Psoas muscle (tissue), 8 donors: ENCODE results near the gene PTPRM. TPM values are rescaled to one million over a fixed set of nuclear protein-coding genes. Genes with fewer than 3 reads are reported as not detected.

Experiments
- ATAC-seq, 4 donors: fragments of 200-7000 bp; cut with Tn5 transposase; one replicate each; pipeline ENCODE4 v1.9.1; 2020; ENCODE audit warnings: moderate library complexity in 3 of 4, mild to moderate bottlenecking in 2 of 4
- DNase-seq, 2 donors: peaks; one replicate each; pipeline ENCODE4 v3.0.0-alpha.2; 2020
- H3K27ac ChIP-seq: fragments of 200-600 bp; one replicate; pipeline ENCODE4 v1.8.0; 2022
- H3K27me3 ChIP-seq, 3 donors: fragments of 200-600 bp in 1 of 3; one replicate each; pipeline versions ENCODE4 v1.6.1 to v1.8.0; 2013 to 2022; ENCODE audit warnings: low read length in 2 of 3, mild to moderate bottlenecking in 2 of 3, moderate library complexity in 1 of 3; ENCODE audit not compliant: insufficient read depth in 3 of 3
- H3K36me3 ChIP-seq, 2 donors: fragments of 200-600 bp in 1 of 2; one replicate each; pipeline versions ENCODE4 v1.6.1 to v1.8.0; 2013 to 2022; ENCODE audit warnings: low read depth in 1 of 2, mild to moderate bottlenecking in 1 of 2, moderate library complexity in 1 of 2; ENCODE audit not compliant: insufficient read depth in 1 of 2
- H3K4me1 ChIP-seq: fragments of 200-600 bp; one replicate; pipeline ENCODE4 v1.8.0; 2022
- H3K4me3 ChIP-seq: fragments of 200-600 bp; one replicate; pipeline ENCODE4 v1.8.0; 2022; ENCODE audit warnings: mild to moderate bottlenecking
- H3K9me3 ChIP-seq: fragments of 200-600 bp; one replicate; pipeline ENCODE4 v1.8.0; 2022
- WGBS, 3 donors: extraction: QIAGEN DNeasy Blood & Tissue Kit; methylation state at CpG; one replicate each; pipeline versions ENCODE4 v1.1.6 to v1.1.7; 2013; 5-methylcytosine and 5-hydroxymethylcytosine counted together
- intact Hi-C, 2 donors: fragments of 100-400 bp; cut with DNase I; formaldehyde crosslinking; loops; one replicate each; pipeline versions ENCODE4 v1.11.0 to v1.14.2; 2022
- polyA plus RNA-seq, 3 donors: library from polyadenylated mRNA; stranded (reverse); fragments of 200-250 nt; gene quantifications; one replicate each; pipeline ENCODE4 v1.2.3, GENCODE V29; 2013
- total RNA-seq, 4 donors: library from RNA; stranded (reverse); fragmentation: NEBNext Ultra II Directional in 2 of 4; extraction: Animal tissue kit (Norgen Biotek cat#: 25700) in 2 of 4; gene quantifications; one replicate each; pipeline versions ENCODE4 v1.2.1 to v1.2.4, GENCODE V29; 2021 to 2023
- TF ChIP-seq, protein P1 (sequence below): fragments of 200-600 bp; IDR thresholded peaks from one replicate; pipeline ENCODE4 v1.8.0; 2022; ENCODE audit warnings: antibody characterized with exemption
- donor health status: healthy with polysubstance abuse.
- donor health status: DM: no; HTN: no; CAD: no; lungs with moderate emphysema.
- donor health status: Bipolar disorder and iron deficiency.
- donor health status: healthy.
- donor health status: DM: yes; HTN: yes; CAD: no.
- donor health status: DM: no; HTN: no; CAD: no.
- donor health status: DM: no; HTN: no; CAD: no.
- donor health status: DM: yes; HTN: yes; CAD: no.

PTPRM gene
- total and polyA plus RNA-seq, 7 donors = 27.4 to 78.9 (median 39.0) TPM

DNA sequence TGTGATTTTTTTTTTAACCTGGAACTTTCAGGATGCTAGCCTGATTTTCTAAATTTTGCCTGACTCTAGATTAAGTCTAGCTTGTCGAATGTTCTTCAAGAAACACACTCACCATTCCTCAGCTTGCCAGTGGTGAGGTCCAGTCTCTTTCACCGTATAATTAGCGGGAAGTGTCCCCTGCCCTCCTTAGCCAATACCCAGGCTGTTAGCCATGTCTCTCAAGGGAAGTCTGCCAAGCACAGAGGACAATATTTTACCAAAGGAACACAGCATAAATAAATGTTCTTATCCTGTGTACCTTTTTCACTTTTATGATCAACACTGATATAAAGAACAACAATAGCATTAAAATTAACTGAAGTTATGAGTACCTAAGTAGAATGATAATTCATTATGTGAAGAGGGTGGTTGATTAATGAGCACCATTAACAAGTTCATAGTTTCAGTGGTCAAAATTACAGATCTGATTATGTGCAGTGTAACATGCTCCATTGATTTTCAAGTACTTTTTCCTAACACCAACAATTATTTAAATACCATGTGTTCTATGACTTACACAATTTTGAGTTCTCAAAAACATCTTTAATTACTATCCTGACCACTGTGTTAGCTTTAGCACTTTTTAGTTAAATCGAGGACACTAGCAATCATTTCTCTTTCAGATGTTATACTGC is 596.3 kb downstream of the PTPRM start:
- no peaks in the 10 kb centered on the region for H3K9me3 ChIP-seq

DNA sequence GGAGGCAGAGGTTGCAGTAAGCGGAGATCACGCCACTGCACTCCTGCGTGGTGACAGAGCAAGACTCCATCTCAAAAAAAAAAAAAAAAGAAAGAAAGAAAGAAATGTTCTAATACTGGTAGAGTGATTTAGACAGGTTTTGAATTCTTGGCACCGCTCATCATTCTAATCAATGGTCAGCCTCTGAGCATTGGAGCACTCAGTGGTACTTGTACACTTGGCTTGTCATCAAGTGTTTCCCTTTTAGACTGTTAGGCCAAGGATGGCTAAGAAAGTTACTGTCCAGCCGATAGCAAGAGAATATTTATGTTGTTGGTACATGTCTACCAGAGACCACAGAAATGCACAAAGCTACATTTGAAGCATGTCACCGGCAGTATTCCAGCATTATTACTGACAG is 598.0 kb downstream of the PTPRM start:
- TF ChIP-seq, protein P1, sequence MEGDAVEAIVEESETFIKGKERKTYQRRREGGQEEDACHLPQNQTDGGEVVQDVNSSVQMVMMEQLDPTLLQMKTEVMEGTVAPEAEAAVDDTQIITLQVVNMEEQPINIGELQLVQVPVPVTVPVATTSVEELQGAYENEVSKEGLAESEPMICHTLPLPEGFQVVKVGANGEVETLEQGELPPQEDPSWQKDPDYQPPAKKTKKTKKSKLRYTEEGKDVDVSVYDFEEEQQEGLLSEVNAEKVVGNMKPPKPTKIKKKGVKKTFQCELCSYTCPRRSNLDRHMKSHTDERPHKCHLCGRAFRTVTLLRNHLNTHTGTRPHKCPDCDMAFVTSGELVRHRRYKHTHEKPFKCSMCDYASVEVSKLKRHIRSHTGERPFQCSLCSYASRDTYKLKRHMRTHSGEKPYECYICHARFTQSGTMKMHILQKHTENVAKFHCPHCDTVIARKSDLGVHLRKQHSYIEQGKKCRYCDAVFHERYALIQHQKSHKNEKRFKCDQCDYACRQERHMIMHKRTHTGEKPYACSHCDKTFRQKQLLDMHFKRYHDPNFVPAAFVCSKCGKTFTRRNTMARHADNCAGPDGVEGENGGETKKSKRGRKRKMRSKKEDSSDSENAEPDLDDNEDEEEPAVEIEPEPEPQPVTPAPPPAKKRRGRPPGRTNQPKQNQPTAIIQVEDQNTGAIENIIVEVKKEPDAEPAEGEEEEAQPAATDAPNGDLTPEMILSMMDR = no peak
- DNase-seq (no peak), ATAC-seq (no peak)
- Histone ChIP-seq H3K4me3 (no peak overlapping the region), H3K27me3 (no peaks in the 10 kb centered on the region), H3K36me3 (no peaks in the 10 kb centered on the region), H3K27ac (no peak overlapping the region), H3K4me1 (no peaks in the 10 kb centered on the region), H3K9me3 (no peaks in the 10 kb centered on the region)
- intact Hi-C loops = no loop called here
- 75 to 88% (median 82%) methylated on average over 6 of the region's 6 CpGs for WGBS, 3 donors

More for the DNA sequence above, 596.3 kb downstream of the PTPRM start:
- DNase-seq (no peak), ATAC-seq (peak in 2 of 4 donors; percentile 45 to 55)
- no peak overlapping the region for H3K27ac ChIP-seq
- WGBS, 3 donors = 50 to 70% (median 65%) methylated on average over 4 of the region's 4 CpGs
- no peaks in the 10 kb centered on the region for H3K27me3 ChIP-seq
- H3K4me1 ChIP-seq = no peaks in the 10 kb centered on the region
- intact Hi-C loops = no loop called here
- H3K4me3 ChIP-seq = no peak overlapping the region
- H3K36me3 ChIP-seq = no peaks in the 10 kb centered on the region
- TF ChIP-seq, protein P1 = no peak

DNA sequence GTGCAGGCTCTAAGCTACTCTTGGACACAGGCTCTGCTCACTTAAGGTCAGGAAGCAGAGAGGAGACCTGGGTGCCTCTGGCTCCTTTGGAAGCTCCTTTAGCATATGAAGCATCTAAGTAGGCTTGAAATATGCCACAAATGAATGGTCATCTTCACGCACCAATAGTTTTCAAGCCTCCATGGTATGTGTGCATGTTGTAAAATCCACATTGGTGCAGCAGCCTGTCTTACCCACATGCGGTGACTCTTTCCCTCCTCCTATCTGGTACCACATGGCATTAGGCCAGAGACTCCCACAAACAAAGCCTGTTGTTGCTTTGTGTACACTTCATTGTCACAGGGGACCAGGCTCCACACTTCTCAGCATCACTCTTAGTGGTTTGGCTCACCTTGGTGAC is 599.9 kb downstream of the PTPRM start:
- TF ChIP-seq, protein P1 = no peak
- H3K4me3 ChIP-seq = no peak overlapping the region
- H3K9me3 ChIP-seq = no peaks in the 10 kb centered on the region
- H3K4me1 ChIP-seq = no peaks in the 10 kb centered on the region
- WGBS, 3 donors = 93 to 97% (median 94%) methylated on average over 2 of the region's 2 CpGs
- no peaks in the 10 kb centered on the region for H3K36me3 ChIP-seq
- no peaks in the 10 kb centered on the region for H3K27me3 ChIP-seq
- no peak overlapping the region for H3K27ac ChIP-seq
- intact Hi-C loops = no loop called here
- ATAC-seq (no peak), DNase-seq (no peak)

DNA sequence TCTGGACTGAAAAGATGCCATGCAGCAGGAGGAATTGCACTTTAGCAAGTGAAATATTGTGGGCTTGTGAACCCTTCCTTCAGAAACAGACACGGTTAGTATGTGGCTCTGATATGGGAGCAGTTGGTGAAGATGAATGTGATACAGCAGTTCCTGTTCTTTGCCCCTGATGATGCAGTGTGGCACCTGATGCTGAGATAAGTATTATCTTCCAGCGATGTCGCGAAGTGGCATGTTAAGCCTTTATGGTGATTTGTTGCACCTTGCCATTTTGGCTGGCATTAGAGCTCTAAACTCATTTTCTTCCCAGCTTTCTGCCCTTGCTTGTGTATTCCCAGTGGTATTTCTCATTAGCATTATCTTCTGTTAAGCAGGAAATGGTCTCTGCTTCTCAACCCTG is 600.6 kb downstream of the PTPRM start:
- no peaks in the 10 kb centered on the region for H3K4me1 ChIP-seq
- TF ChIP-seq, protein P1 = no peak
- H3K27ac ChIP-seq = no peak overlapping the region
- intact Hi-C loops = no loop called here
- no peaks in the 10 kb centered on the region for H3K9me3 ChIP-seq
- DNase-seq (no peak), ATAC-seq (no peak)
- no peak overlapping the region for H3K4me3 ChIP-seq
- no peaks in the 10 kb centered on the region for H3K27me3 ChIP-seq
- H3K36me3 ChIP-seq = no peaks in the 10 kb centered on the region
- WGBS, 3 donors = 70 to 92% (median 77%) methylated on average over 4 of the region's 4 CpGs

DNA sequence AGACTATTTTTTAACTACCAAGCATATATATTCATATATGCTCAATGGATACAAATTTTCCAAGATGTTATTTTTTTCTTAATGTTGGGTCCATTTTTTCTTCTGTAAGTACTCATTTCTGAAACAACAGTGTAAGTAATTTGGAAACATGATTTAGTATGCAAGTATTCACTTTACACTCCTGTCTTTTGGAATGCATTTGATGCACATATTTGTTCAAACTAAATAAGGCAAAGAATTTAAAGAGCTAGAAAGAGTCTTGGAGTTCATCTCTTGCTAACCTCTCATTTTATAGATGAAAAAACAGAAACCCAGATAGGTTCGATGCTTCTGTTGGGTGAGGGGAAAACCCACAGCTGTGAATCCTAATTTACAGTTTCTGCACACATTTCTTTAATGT is 602.6 kb downstream of the PTPRM start:
- WGBS, 3 donors = 86 to 93% (median 88%) methylated on average over 1 of the region's 1 CpG

More for the DNA sequence above, 602.6 kb downstream of the PTPRM start:
- no peak overlapping the region for H3K27ac ChIP-seq
- H3K27me3 ChIP-seq = no peaks in the 10 kb centered on the region
- peaks cover 8% of the 10 kb centered on the region for H3K4me1 ChIP-seq
- no peaks in the 10 kb centered on the region for H3K36me3 ChIP-seq
- TF ChIP-seq, protein P1 = no peak
- no peak for DNase-seq
- intact Hi-C loops = no loop called here
- no peak overlapping the region for H3K4me3 ChIP-seq
- no peaks in the 10 kb centered on the region for H3K9me3 ChIP-seq
- ATAC-seq = no peak
